GM18909 (cell line): ENCODE results near the gene MAD1L1.

Source experiments
- ATAC-seq: cut with Tn5 transposase; IDR thresholded peaks from one replicate; pipeline ENCODE4 v1.9.1; 2021; ENCODE audit warnings: mild to moderate bottlenecking; ENCODE audit not compliant: unreplicated experiment, poor library complexity

MAD1L1 gene

GRCh38 chr7:1952781-1953180, 280.0 kb downstream of the MAD1L1 start:
- ATAC-seq: no peak

GRCh38 chr7:1952169-1952760, 280.5 kb downstream of the MAD1L1 start:
- ATAC-seq: no peak

GRCh38 chr7:1951600-1951999, 281.1 kb downstream of the MAD1L1 start:
- ATAC-seq: no peak

DNA sequence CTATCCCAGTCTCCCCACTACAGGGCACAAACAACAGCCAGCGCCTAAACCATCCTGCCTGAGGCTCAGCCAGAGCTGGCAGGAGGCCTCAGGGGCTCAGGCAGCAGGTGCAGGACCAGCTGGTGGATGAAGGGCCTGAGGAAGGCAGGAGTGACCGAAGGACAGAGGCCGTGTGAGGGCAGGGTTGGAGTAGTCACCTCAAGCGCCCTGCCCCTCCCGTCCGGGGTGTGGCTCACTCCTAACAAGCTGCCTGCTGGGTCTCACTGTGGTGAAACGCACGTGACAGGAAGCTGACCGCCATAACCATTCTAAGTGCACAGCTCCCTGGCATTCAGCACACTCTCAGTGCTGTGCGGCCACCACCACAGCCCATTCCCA, 281.6 kb downstream of the MAD1L1 start:
- peak; percentile 51 for ATAC-seq

- no peak for ATAC-seq
Measured at GRCh38 chr7:1950452-1951158, 282.1 kb downstream of the MAD1L1 start.

- no peak for ATAC-seq
Measured at GRCh38 chr7:1950066-1950451, 282.7 kb downstream of the MAD1L1 start.

- no peak for ATAC-seq
Measured at GRCh38 chr7:1949681-1950055, 283.1 kb downstream of the MAD1L1 start.

DNA sequence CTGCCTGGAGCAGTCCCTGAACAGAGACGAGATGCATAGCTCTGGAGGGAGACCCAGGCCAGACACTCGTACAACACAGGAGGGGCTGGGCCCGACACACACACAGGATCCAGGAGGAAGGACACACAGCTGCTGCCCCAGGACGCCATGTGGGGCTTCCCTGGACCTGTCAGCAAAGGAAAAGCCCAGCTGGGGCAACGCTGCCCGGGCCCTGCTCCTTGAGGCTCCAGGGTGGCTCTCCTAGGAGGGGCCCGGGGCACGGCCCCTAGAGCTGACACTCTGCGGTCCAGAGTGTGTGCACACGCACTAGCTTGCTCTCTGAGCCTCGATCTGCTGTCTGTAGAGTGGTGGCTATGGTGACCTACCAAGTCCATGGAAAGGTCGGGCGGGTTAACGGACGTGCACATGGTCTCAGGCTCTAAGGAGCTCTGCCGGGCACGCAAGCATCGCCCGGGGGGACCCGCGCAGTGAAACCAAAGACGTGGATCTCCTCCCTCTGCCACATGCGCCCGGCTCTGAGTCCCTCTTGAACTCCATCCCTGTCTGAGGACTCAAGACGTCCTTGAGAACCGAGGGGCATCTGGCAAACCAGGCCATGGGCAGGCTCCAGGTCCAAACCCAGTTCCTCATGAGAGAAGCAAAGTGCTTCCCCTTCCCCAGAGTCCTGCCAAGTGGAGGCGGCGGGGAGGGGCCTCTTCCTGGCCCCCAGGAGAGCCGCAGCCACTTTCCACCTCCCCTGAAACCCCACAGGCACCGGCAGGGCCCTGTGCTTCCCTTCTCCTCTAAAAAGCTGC, 283.7 kb downstream of the MAD1L1 start:
- no peak for ATAC-seq

DNA sequence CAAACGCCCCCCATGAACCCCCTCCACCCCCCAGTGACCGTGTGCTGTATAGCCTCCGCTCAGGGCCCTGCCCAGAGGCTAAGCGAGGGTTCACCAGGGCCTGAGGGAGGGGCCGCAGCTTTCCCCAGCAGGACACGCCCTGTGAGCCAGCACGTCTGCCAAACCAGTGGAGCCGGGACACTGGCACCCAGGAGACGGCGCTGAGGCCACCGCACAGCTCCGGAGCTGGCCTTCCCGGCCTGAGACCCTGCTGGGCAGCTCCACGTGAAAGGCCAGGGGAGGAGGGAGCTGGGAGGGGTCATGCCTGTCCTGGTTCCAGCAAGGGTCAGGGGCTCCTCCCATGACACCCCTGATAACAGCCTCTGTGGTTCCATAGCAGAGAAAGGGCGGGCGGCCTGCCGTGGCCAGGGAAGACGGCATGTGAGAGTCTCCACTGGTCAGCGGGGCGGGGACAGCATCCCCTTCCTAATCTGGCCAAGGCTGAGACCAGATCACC, 284.4 kb downstream of the MAD1L1 start:
- no peak for ATAC-seq

- no peak for ATAC-seq
Measured at GRCh38 chr7:1947586-1948217, 285.0 kb downstream of the MAD1L1 start.

GRCh38 chr7:1946773-1947450, 285.8 kb downstream of the MAD1L1 start:
- ATAC-seq: no peak

DNA sequence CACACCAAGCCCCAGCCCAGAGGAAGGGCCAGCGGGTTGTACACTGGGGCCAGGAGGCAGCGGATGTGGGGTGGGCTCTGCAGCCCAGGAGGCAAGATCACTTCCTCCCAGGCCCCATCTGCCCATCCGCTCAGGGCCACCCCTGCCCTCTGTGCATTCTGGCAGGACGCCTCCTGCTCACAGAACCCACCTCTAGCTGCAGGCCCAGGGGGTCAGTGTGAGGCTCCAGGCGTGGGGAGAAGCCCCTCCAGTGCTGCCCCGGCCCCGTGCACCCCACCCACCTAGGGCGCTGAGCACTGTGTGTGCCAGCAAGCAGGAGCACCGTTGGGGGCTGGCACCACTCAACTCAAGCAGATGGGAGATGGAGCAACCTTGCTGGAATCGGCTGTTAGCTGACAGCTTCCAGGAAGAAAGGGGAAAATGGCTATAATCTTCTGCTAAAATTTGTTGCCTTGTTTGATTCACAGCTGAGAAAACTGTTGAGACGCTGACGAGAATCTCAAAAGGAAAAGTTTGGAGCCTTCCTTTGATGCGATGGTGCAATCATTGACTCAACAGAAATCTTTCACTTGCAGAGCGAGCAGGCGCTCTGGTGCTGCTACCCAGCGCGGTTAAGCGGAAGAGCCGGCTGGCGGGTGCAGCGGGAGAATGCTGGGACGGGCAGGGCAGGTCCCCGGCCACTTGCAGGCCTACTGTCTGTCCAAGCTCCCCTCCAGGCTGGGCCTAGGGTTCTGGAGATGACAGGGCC, 286.5 kb downstream of the MAD1L1 start:
- ATAC-seq: no peak

- ATAC-seq: no peak
Measured at GRCh38 chr7:1945558-1945957, 287.2 kb downstream of the MAD1L1 start.

DNA sequence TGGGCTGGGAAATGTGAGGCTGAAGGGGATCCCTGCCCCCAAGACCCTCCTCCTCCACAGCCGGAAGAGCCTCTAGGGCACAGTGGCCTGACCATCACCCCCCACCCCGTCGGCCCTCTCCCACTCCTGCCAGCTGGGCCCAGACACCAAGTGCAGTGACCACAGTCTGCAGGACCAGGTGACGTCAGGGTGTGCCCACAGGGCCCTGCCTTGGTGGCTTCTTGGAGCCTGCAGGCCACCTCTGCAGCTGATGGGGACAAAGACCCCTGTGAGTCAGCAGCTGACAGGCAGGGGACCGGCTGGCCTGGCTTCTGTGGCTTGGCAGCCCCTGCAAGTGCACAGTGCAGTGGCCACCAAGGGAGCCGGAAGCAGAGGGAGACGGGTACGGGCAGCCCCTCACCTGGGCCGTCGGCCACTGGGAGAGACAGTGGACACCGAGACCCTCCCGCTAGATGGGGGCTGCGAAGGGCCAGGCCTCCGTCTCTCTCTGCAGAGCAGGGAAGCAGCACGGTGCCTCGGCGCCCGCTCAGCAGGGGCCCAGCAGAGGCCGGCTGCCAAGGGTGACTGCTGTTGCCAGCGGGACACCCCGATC, 288.0 kb downstream of the MAD1L1 start:
- no peak for ATAC-seq

GRCh38 chr7:1943933-1944618, 288.7 kb downstream of the MAD1L1 start:
- ATAC-seq: no peak

DNA sequence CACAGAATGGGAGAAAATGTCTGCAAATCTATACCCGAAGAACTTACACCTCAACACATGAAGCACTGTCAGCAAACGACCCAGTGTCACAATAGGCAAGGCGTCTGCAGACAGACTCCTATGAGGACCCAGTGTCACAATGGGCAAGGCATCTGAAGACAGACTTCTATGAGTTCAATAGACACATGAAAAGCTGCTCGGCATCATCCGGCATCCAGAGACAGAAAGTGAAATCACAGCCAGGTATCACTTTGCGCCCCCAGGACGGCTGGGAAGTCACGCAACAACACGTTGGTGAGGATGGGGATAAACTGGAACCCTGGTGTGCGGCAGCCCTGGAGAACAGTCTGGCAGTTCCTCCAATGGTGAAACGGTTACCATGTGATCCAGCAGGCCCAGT, 289.4 kb downstream of the MAD1L1 start:
- no peak for ATAC-seq

DNA sequence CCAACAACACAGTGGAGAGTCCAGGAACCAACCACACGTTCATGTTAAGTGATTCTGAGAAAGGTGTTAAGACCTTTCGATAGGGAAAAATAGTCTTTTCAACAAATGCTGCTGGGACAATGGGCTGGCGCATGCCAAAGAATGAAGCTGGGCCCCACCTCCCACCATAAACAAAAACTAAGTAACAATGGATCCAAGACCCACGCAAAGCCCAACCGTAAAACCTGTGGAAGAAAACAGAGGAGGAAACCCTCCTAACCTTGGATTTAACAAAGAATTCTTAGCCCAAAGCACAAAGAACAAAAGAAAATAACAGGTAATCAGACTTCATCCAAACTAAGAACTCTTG, 289.8 kb downstream of the MAD1L1 start:
- ATAC-seq: no peak

DNA sequence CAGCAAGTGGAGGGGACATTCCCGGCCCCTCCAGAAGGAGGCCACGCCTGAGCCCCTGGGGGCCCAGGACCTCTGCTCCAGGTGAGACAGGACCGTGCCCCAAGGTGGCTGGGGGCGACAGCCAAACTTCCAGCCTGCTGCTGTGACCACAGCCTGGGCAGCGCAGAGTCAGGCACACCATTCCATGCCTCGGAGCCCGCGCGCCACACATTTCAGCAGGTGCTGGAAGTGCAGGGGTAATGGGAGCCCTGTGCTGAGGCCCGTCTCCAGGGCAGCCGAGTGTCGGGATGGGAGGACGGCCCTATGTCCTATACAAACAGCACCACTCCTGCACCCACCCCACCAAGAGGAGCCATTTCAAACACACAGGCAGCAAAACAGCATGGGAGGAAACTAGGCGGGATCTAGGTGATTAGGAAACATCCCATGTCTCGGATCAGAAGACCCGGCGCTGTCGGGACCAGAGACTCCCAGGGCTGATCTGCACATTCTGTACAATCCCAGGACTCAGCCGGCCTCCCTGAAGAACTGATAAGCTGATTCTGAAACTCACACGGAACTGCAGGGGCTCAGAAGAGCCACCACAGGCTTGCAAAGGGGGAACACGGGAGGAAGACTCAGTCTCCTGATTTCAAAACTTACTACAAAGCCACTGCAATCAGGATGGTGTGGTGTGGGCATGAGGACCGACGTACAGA, 290.4 kb downstream of the MAD1L1 start:
- ATAC-seq: no peak
